SU-DHL-6 (cell line): ENCODE measurements around the gene PAWR.
"Not testable (repeated sequence)": the region's sequence is repeated elsewhere in the genome, so short reads cannot be mapped to it uniquely, and the experiment has no call there.

Experiments used
- H2AFZ ChIP-seq: fragments of 200-600 bp; sonication (generic); 2 replicates; pipeline ENCODE4 v1.6.1; 2014; ENCODE audit warnings: low read depth, mild to moderate bottlenecking, moderate library complexity, mixed read lengths, antibody characterized with exemption, low read length; ENCODE audit not compliant: severe bottlenecking
- H3F3A ChIP-seq: fragments of 200-600 bp; shearing (Covaris generic); 2 replicates; pipeline ENCODE4 v1.6.0; 2016; ENCODE audit warnings: antibody characterized with exemption, mild to moderate bottlenecking; ENCODE audit not compliant: insufficient read depth
- H3K27ac ChIP-seq: fragments of 200-600 bp; sonication (generic); 2 replicates; pipeline ENCODE4 v1.5.1; 2016; ENCODE audit warnings: low read depth, mild to moderate bottlenecking, low read length, moderate library complexity, mixed read lengths
- H3K27me3 ChIP-seq: fragments of 200-600 bp; sonication (generic), shearing (Covaris generic); 2 replicates; pipeline ENCODE4 v1.6.0; 2014; ENCODE audit warnings: mild to moderate bottlenecking, low read length
- H3K36me3 ChIP-seq: fragments of 200-600 bp; sonication (generic); 2 replicates; pipeline ENCODE4 v1.6.1; 2014; ENCODE audit warnings: mild to moderate bottlenecking, low read length, mixed read lengths
- H3K4me2 ChIP-seq: fragments of 300-600, 200-600 bp; shearing (Covaris generic), sonication (generic); 2 replicates; pipeline ENCODE4 v1.6.0; 2014; ENCODE audit warnings: low read length, low read depth, mild to moderate bottlenecking; ENCODE audit not compliant: poor library complexity, severe bottlenecking
- H3K4me3 ChIP-seq: fragments of 200-600 bp; sonication (generic); 2 replicates; pipeline ENCODE4 v1.5.1; 2014; ENCODE audit warnings: antibody characterized with exemption, low read length, mild to moderate bottlenecking, mixed read lengths; ENCODE audit not compliant: insufficient read depth, poor library complexity, severe bottlenecking
- H3K79me2 ChIP-seq: fragments of 200-600 bp; sonication (generic); 2 replicates; pipeline ENCODE4 v1.6.1; 2014; ENCODE audit warnings: mild to moderate bottlenecking, low read length, moderate library complexity; ENCODE audit not compliant: insufficient read depth
- H3K9ac ChIP-seq: fragments of 200-600 bp; sonication (generic); 2 replicates; pipeline ENCODE4 v1.7.0; 2014; ENCODE audit warnings: mild to moderate bottlenecking, low read length
- H3K9me2 ChIP-seq: fragments of 200-600 bp; sonication (generic); replicated peaks from 2 replicates; pipeline ENCODE4 v1.6.1; 2014; ENCODE audit warnings: low read length; ENCODE audit not compliant: insufficient read depth
- H3K9me3 ChIP-seq: fragments of 200-600 bp; sonication (generic); 2 replicates; pipeline ENCODE4 v1.6.1; 2014; ENCODE audit warnings: low read length, mixed read lengths; ENCODE audit not compliant: insufficient read depth
- H4K20me1 ChIP-seq: fragments of 200-600 bp; sonication (generic); 2 replicates; pipeline ENCODE4 v1.6.1; 2014; ENCODE audit warnings: low read depth, mild to moderate bottlenecking, antibody characterized with exemption, low read length, moderate library complexity, mixed read lengths
- EZH2phosphoT487 ChIP-seq: fragments of 200-600 bp; sonication (generic), shearing (Covaris generic); conservative IDR thresholded peaks from 2 replicates; pipeline ENCODE4 v1.6.1; 2018; ENCODE audit warnings: mild to moderate bottlenecking, antibody characterized with exemption, low read length, moderate library complexity, mixed read lengths
- TF ChIP-seq, protein P1 (sequence below): fragments of 200-600 bp; sonication (generic); IDR thresholded peaks from one replicate; pipeline ENCODE4 v1.5.1; 2017; ENCODE audit warnings: antibody characterized with exemption, mild to moderate bottlenecking, low read length, moderate library complexity; ENCODE audit not compliant: insufficient read depth, poor library complexity, severe bottlenecking

The PAWR gene

DNA sequence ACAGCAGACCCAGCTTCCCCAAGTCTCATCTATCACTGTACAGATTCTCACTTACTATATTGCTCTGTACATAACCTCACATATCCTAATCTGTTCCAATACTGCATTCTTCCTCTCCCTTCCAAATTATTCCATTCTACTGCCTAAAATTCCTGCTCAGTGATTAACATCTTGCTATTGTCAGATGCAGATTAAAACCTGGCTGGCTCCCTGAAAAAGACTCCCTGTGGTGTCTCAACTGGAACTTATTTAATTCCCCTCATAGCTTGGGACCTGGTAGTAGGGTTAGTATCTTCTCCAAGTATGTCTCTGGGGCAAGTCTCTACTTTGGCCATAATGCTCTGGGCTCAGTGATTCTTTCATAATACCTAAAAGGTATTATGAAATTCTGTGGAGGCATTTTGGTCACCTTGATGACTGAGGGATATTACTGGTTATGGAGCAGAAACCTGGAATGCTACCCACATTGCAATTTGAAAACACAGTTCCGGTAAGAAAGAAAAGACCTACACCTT, 55.8 kb downstream of the PAWR start:
- H3K4me2 ChIP-seq, result no peak overlapping the region
- no peaks in the 10 kb centered on the region for H3K27me3 ChIP-seq
- TF ChIP-seq, protein P1, sequence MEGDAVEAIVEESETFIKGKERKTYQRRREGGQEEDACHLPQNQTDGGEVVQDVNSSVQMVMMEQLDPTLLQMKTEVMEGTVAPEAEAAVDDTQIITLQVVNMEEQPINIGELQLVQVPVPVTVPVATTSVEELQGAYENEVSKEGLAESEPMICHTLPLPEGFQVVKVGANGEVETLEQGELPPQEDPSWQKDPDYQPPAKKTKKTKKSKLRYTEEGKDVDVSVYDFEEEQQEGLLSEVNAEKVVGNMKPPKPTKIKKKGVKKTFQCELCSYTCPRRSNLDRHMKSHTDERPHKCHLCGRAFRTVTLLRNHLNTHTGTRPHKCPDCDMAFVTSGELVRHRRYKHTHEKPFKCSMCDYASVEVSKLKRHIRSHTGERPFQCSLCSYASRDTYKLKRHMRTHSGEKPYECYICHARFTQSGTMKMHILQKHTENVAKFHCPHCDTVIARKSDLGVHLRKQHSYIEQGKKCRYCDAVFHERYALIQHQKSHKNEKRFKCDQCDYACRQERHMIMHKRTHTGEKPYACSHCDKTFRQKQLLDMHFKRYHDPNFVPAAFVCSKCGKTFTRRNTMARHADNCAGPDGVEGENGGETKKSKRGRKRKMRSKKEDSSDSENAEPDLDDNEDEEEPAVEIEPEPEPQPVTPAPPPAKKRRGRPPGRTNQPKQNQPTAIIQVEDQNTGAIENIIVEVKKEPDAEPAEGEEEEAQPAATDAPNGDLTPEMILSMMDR, result no peak
- no peak for TF ChIP-seq EZH2phosphoT487
- H4K20me1 ChIP-seq, result peaks cover 19% of the 10 kb centered on the region
- H3K4me3 ChIP-seq, result no peak overlapping the region
- no peaks in the 10 kb centered on the region; the same call in 1 of the 2 replicates for H3K36me3 ChIP-seq
- H3K79me2 ChIP-seq, result peaks cover 78% of the 10 kb centered on the region
- no peak overlapping the region for H3K9ac ChIP-seq
- H2AFZ ChIP-seq, result no peak overlapping the region
- no peaks in the 10 kb centered on the region for H3K9me3 ChIP-seq
- no peaks in the 10 kb centered on the region for H3K9me2 ChIP-seq
- H3K27ac ChIP-seq, result no peak overlapping the region
- 0 out of 2 replicates have a peak, but pooled peaks cover 8% of the 10 kb centered on the region for H3F3A ChIP-seq

DNA sequence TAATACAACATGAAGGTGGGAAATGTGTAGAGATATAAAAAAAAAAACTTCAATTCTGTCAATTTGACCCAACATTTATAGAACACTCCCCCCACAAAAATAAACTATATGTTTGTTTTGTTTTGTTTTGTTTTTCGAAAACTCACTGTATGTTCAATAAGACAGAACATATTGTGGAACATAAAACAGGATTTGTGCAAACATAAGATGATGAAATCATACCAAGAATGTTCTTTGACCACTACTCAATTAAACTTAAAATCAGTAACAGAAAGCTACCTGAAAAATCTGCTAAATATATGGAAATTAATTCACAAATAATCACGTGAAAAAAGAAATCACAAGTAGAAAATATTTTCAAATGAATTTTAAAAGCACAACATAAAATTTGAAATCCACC, 61.2 kb downstream of the PAWR start:
- Histone ChIP-seq H3K27me3 (no peaks in the 10 kb centered on the region), H3K27ac (no peak overlapping the region), H3K79me2 (peaks cover 60% of the 10 kb centered on the region), H3K36me3 (peaks cover 3% of the 10 kb centered on the region; the same call in 1 of the 2 replicates), H3K9me3 (no peaks in the 10 kb centered on the region), H2AFZ (no peak overlapping the region), H3K9me2 (no peaks in the 10 kb centered on the region), H4K20me1 (peaks cover under 1% of the 10 kb centered on the region; the same call in 1 of the 2 replicates), H3K4me3 (no peak overlapping the region), H3K4me2 (no peak overlapping the region), H3K9ac (no peak overlapping the region), H3F3A (0 out of 2 replicates have a peak, but pooled peaks cover 7% of the 10 kb centered on the region)
- TF ChIP-seq, protein P1, result no peak
- TF ChIP-seq EZH2phosphoT487, result no peak

DNA sequence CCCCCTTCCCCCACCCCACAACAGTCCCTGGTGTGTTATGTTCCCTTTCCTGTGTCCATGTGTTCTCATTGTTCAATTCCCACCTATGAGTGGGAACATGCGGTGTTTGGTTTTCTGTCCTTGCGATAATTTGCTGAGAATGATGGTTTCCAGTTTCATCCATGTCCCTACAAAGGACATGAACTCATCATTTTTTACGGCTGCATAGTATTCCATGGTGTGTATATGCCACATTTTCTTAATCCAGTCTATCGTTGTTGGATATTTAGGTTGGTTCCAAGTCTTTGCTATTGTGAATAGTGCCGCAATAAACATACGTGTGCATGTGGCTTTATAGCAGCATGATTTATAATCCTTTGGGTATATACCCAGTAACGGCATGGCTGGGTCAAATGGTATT, 64.0 kb downstream of the PAWR start:
- H2AFZ ChIP-seq, H4K20me1 ChIP-seq, H3K9ac ChIP-seq, H3K4me2 ChIP-seq, H3K27ac ChIP-seq, H3K9me3 ChIP-seq, H3K36me3 ChIP-seq, H3K9me2 ChIP-seq, H3K27me3 ChIP-seq, H3K4me3 ChIP-seq: not testable (repeated sequence)
- H3K79me2 ChIP-seq, result peaks cover 61% of the 10 kb centered on the region
- 0 out of 2 replicates have a peak, but pooled peaks cover 12% of the 10 kb centered on the region for H3F3A ChIP-seq

DNA sequence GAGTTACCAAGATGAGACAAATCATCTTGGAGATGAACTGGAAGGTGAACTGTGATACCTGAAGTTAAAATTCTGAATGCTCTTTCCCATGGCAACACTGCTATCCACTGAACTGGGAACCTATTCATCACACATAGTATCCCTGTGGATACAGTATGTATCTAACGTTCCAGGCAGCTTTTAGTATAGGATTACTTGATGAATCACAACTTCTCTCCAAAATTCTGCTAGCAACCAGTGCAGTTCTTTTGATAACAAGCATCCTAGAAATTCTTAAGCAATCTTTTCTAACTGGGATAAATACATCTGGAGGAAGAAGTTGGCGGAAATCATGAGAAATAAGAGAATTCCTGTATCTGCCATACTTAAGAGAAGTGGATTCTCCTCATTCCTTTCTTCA, 66.4 kb downstream of the PAWR start:
- 0 out of 2 replicates have a peak, but pooled peaks cover 12% of the 10 kb centered on the region for H3F3A ChIP-seq
- peaks cover 16% of the 10 kb centered on the region for H3K36me3 ChIP-seq
- H3K4me3 ChIP-seq, result no peak overlapping the region
- peaks cover 11% of the 10 kb centered on the region for H4K20me1 ChIP-seq
- no peaks in the 10 kb centered on the region for H3K9me3 ChIP-seq
- H3K9me2 ChIP-seq, result no peaks in the 10 kb centered on the region
- no peak overlapping the region for H2AFZ ChIP-seq
- peaks cover 43% of the 10 kb centered on the region for H3K79me2 ChIP-seq
- no peak overlapping the region for H3K4me2 ChIP-seq
- H3K27me3 ChIP-seq, result no peaks in the 10 kb centered on the region
- no peak overlapping the region for H3K27ac ChIP-seq
- no peak for TF ChIP-seq EZH2phosphoT487
- TF ChIP-seq, protein P1, result no peak
- H3K9ac ChIP-seq, result no peak overlapping the region
